Activated CD8-positive, alpha-beta memory T cell treated with anti-CD3 and anti-CD28 coated beads, Interleukin-2, amount 50 U/mL, for 48 hours (primary cell): ENCODE measurements around the gene OR51B4.
"Not testable (repeated sequence)": the region's sequence is repeated elsewhere in the genome, so short reads cannot be mapped to it uniquely, and the experiment has no call there.

ENCODE experiments used
- DNase-seq: peaks from one replicate; pipeline ENCODE4 v3.0.0-alpha.2; 2020

Gene OR51B4

GRCh38 chr11:5267033-5267563 is 34.6 kb downstream of the OR51B4 start:
- DNase-seq, result no peak

GRCh38 chr11:5266609-5267008 is 35.1 kb downstream of the OR51B4 start:
- no peak for DNase-seq

- no peak for DNase-seq
These were observed 35.9 kb downstream of the OR51B4 start for GRCh38 chr11:5265832-5266231.

GRCh38 chr11:5258543-5259262 is 43.0 kb downstream of the OR51B4 start:
- DNase-seq, result no peak

GRCh38 chr11:5257296-5257695 is 44.5 kb downstream of the OR51B4 start:
- DNase-seq, result no peak

- not testable (repeated sequence) for DNase-seq
These were observed 46.9 kb downstream of the OR51B4 start, which contains the start of gene HBG2 for GRCh38 chr11:5254646-5255413. HBG2 (minus strand) TSS chr11:5254781; CDS start chr11:5254728, 53 bp downstream.

GRCh38 chr11:5254023-5254422 is 47.7 kb downstream of the OR51B4 start:
- not testable (repeated sequence) for DNase-seq

- DNase-seq, result not testable (repeated sequence)
These were observed 48.3 kb downstream of the OR51B4 start for GRCh38 chr11:5253440-5253839.

- no peak for DNase-seq
These were observed 48.9 kb downstream of the OR51B4 start for GRCh38 chr11:5252919-5253265.

- DNase-seq, result no peak
These were observed 49.4 kb downstream of the OR51B4 start for GRCh38 chr11:5252192-5252918.

GRCh38 chr11:5251746-5252145 is 50.0 kb downstream of the OR51B4 start:
- DNase-seq, result no peak
